Sigmoid colon (tissue), 7 donors: ENCODE measurements around the gene UNC79. TPM values are rescaled to one million over a fixed set of nuclear protein-coding genes. Genes with fewer than 3 reads are reported as not detected.

Source experiments
- DNase-seq: peaks from one replicate; pipeline ENCODE4 v3.0.0-alpha.2; 2019
- H3K27ac ChIP-seq, 4 donors: fragments of 200-600 bp; sonication (generic); one replicate each; pipeline ENCODE4 v1.5.1; 2016 to 2019; ENCODE audit warnings: mild to moderate bottlenecking in 1 of 4
- H3K27me3 ChIP-seq, 3 donors: fragments of 200-600 bp; sonication (generic); one replicate each; pipeline ENCODE4 v1.5.1; 2019; ENCODE audit warnings: mild to moderate bottlenecking in 1 of 3
- H3K36me3 ChIP-seq, 4 donors: fragments of 200-600 bp; sonication (generic); one replicate each; pipeline ENCODE4 v1.5.1; 2016 to 2019
- H3K4me1 ChIP-seq, 4 donors: fragments of 200-600 bp; sonication (generic); one replicate each; pipeline ENCODE4 v1.5.1; 2017 to 2019
- H3K4me3 ChIP-seq, 4 donors: fragments of 200-600 bp; sonication (generic); one replicate each; pipeline ENCODE4 v1.5.1; 2017 to 2019; ENCODE audit warnings: mild to moderate bottlenecking in 2 of 4, moderate library complexity in 1 of 4
- H3K9me3 ChIP-seq, 4 donors: fragments of 200-600 bp in 3 of 4; sonication (generic) in 3 of 4; one replicate each; pipeline versions ENCODE4 v1.5.1 to v1.6.1; 2013 to 2019
- EP300 ChIP-seq, 4 donors: sonication (generic); formaldehyde crosslinking; IDR thresholded peaks; one replicate each; pipeline ENCODE4 v1.6.1; 2017; ENCODE audit warnings: antibody characterized with exemption in 4 of 4
- POLR2A ChIP-seq, 2 donors: fragments of 450-650 bp; IDR thresholded peaks; one replicate each; pipeline ENCODE4 v1.6.1; 2016; ENCODE audit warnings: antibody characterized with exemption in 2 of 2, mild to moderate bottlenecking in 2 of 2, moderate library complexity in 2 of 2
- POLR2AphosphoS5 ChIP-seq, 4 donors: sonication (generic); formaldehyde crosslinking; IDR thresholded peaks; one replicate each; pipeline ENCODE4 v1.6.1; 2017; ENCODE audit warnings: antibody characterized with exemption in 4 of 4
- WGBS, 2 donors: extraction: QIAGEN DNeasy Blood & Tissue Kit; methylation state at CpG; one replicate each; pipeline ENCODE4 v1.1.7; 2013; 5-methylcytosine and 5-hydroxymethylcytosine counted together
- intact Hi-C: fragments of 100-400 bp; cut with DNase I; formaldehyde crosslinking; loops from one replicate; pipeline ENCODE4 v1.15.1; 2023
- polyA plus RNA-seq, 3 donors: library from polyadenylated mRNA; stranded (reverse); fragments of 200-250 nt; gene quantifications; one replicate each; pipeline ENCODE4 v1.2.3, GENCODE V29; 2013
- total RNA-seq, 4 donors: library from RNA; depleted of rRNA; stranded (reverse); fragments of >200 nt; gene quantifications; one replicate each; pipeline ENCODE4 v1.1.0, GENCODE V29; 2016
- TF ChIP-seq, protein P1 (sequence below), 4 experiments: fragments of 450-650 bp in 3 of 4; fragments of 200-600 bp in 1 of 4; IDR thresholded peaks; one replicate each; pipeline ENCODE4 v1.5.1; 2016 to 2019; ENCODE audit warnings: antibody characterized with exemption in 4 of 4, mild to moderate bottlenecking in 3 of 4, moderate library complexity in 2 of 4
- donor health status: healthy with polysubstance abuse.
- donor health status: Bipolar disorder and iron deficiency.
- donor health status: healthy.

The UNC79 gene
- total and polyA plus RNA-seq, 7 donors: 0.15 to 1.4 (median 0.81) TPM; not detected in 2

DNA sequence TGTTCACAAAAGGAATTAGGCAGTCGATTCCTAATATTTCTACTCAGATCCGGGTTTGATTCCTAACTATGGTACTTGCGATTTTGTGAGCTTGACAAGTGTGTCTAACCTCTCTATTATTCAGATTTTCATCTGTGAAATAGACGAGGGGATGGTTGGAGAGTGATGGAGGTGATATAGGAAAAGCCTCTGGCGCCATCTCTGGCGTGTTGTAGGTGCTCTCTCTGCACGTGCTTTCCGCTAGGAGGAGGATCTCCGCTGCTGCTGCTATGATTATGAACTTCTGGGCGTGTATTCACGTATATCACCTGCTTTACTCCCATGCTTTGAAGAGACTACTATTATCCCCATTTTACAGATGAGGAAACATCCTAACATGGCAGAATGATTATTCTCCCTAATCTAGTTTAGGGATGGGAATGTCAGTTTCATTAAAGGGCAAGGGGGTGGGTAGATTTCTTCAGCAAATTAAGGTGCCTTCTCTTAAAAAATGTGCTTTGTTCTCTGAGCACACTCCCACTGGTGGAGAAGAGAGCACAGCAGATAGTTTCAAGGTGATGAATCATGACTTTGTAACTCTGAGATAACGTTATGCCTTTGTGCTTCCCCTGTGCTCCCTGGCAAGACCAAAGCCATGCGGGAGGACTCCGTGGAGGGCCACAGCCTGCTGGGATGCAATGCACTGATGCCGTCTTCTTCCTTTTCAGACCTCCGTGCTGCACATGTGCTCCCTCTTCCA lies 260.5 kb downstream of the UNC79 start:
- DNase-seq: no peak
- 81 to 87% methylated on average over 16 of the region's 16 CpGs for WGBS, 2 donors
- Histone ChIP-seq H3K27me3 (no peaks in the 10 kb centered on the region), H3K36me3 (no peaks in the 10 kb centered on the region), H3K9me3 (no peaks in the 10 kb centered on the region), H3K27ac (no peak overlapping the region), H3K4me1 (no peaks in the 10 kb centered on the region), H3K4me3 (no peak overlapping the region)
- intact Hi-C loops: no loop called here
- TF ChIP-seq, protein P1, sequence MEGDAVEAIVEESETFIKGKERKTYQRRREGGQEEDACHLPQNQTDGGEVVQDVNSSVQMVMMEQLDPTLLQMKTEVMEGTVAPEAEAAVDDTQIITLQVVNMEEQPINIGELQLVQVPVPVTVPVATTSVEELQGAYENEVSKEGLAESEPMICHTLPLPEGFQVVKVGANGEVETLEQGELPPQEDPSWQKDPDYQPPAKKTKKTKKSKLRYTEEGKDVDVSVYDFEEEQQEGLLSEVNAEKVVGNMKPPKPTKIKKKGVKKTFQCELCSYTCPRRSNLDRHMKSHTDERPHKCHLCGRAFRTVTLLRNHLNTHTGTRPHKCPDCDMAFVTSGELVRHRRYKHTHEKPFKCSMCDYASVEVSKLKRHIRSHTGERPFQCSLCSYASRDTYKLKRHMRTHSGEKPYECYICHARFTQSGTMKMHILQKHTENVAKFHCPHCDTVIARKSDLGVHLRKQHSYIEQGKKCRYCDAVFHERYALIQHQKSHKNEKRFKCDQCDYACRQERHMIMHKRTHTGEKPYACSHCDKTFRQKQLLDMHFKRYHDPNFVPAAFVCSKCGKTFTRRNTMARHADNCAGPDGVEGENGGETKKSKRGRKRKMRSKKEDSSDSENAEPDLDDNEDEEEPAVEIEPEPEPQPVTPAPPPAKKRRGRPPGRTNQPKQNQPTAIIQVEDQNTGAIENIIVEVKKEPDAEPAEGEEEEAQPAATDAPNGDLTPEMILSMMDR (IDR thresholded peaks at IDR 0.05): no peak
- no peak for TF ChIP-seq POLR2AphosphoS5 (IDR thresholded peaks at IDR 0.05)
- no peak for TF ChIP-seq EP300 (IDR thresholded peaks at IDR 0.05)
- TF ChIP-seq POLR2A (IDR thresholded peaks at IDR 0.05): no peak

DNA sequence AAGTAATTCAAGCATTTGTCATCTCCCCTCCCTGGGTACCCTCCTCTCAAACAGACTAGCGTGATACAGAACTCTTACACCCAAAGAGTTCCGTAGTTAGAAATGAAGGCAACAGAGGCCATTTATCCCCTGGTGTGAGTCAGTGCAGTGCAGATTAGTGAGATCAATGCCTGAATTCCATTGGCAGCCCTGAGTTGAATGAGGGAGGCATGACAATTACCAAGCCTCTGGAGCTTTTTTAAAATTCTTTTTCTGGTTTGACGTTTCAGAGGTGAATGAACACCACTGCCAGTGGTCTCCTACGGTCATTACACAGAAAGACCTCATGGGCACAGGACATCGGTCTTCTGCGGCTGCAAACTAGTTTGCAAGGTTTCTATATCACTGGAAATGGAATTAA lies 263.2 kb downstream of the UNC79 start:
- Histone ChIP-seq H3K27ac (no peak overlapping the region), H3K27me3 (no peaks in the 10 kb centered on the region), H3K36me3 (no peaks in the 10 kb centered on the region), H3K4me1 (no peaks in the 10 kb centered on the region), H3K4me3 (no peak overlapping the region), H3K9me3 (peaks cover 0 to 4% (median 0%) of the 10 kb centered on the region in 4 donors)
- intact Hi-C loops: no loop called here
- no peak for DNase-seq
- 67 to 73% methylated on average over 6 of the region's 6 CpGs for WGBS, 2 donors
- TF ChIP-seq, protein P1 (IDR thresholded peaks at IDR 0.05): no peak
- TF ChIP-seq EP300 (IDR thresholded peaks at IDR 0.05): no peak
- no peak for TF ChIP-seq POLR2AphosphoS5 (IDR thresholded peaks at IDR 0.05)
- TF ChIP-seq POLR2A (IDR thresholded peaks at IDR 0.05): no peak

DNA sequence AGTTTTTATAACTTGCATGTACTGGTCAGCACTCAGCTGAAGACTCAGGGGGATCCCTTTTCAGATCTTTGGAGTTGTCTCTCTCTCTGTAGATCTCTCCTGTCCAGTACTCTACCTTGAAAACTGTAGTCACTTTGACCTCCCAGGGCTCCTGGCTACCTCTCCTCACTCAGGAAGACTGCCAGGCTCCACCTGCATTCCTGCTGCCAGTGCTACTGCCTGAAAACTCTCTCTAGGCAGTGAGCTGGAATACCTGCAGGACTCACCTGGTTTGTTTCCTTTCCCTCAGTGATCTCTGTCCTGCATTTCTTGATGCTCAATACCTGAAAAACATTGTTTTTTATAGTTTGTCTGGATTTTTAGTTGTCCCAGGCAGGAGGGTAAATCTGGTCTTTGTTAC lies 270.2 kb downstream of the UNC79 start:
- intact Hi-C loops: no loop called here

GRCh38 chr14:93701562-93701961 lies 270.8 kb downstream of the UNC79 start:
- WGBS, 2 donors: 80 to 95% methylated on average over 2 of the region's 2 CpGs
- intact Hi-C loops: no loop called here
- Histone ChIP-seq H3K4me1 (no peaks in the 10 kb centered on the region), H3K4me3 (no peak overlapping the region), H3K9me3 (peaks cover 0 to 4% (median 0%) of the 10 kb centered on the region in 4 donors), H3K36me3 (no peaks in the 10 kb centered on the region), H3K27me3 (no peaks in the 10 kb centered on the region), H3K27ac (no peak overlapping the region)
- TF ChIP-seq POLR2A (IDR thresholded peaks at IDR 0.05) (no peak), EP300 (IDR thresholded peaks at IDR 0.05) (no peak), POLR2AphosphoS5 (IDR thresholded peaks at IDR 0.05) (no peak)
- TF ChIP-seq, protein P1 (IDR thresholded peaks at IDR 0.05): no peak
- no peak for DNase-seq

More for the DNA sequence above, 270.2 kb downstream of the UNC79 start:
- Histone ChIP-seq H3K36me3 (no peaks in the 10 kb centered on the region), H3K4me3 (no peak overlapping the region), H3K4me1 (no peaks in the 10 kb centered on the region), H3K9me3 (peaks cover 0 to 4% (median 0%) of the 10 kb centered on the region in 4 donors), H3K27me3 (no peaks in the 10 kb centered on the region), H3K27ac (no peak overlapping the region)
- DNase-seq: no peak
- TF ChIP-seq POLR2AphosphoS5 (IDR thresholded peaks at IDR 0.05): no peak
- no peak for TF ChIP-seq POLR2A (IDR thresholded peaks at IDR 0.05)
- no peak for TF ChIP-seq EP300 (IDR thresholded peaks at IDR 0.05)
- TF ChIP-seq, protein P1 (IDR thresholded peaks at IDR 0.05): no peak

DNA sequence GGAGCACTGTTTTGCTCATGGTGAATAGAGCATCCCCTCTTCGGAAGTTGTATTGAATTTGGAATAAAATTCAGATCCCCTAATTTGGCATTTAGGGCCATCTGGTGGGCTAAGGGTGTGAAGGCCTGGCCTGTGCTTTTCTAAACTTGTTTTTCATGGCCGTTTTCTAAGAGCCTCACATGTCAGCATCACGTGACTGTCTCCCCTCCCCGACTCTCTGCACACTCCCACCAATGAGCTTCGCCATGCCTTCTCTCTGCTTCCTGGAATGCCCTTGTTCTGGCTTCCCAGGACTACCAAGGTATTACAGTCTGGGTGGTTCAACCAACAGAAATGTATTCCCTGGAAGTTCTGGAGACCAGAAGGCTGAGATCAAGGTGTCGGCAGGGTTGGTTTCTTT lies 272.2 kb downstream of the UNC79 start:
- no peak for DNase-seq
- H3K27me3 ChIP-seq: no peaks in the 10 kb centered on the region
- TF ChIP-seq POLR2A (IDR thresholded peaks at IDR 0.05) (no peak), EP300 (IDR thresholded peaks at IDR 0.05) (no peak), POLR2AphosphoS5 (IDR thresholded peaks at IDR 0.05) (no peak)
- TF ChIP-seq, protein P1 (IDR thresholded peaks at IDR 0.05): no peak
- intact Hi-C loops: no loop called here
- no peaks in the 10 kb centered on the region for H3K9me3 ChIP-seq
- WGBS, 2 donors: 72 to 77% methylated on average over 6 of the region's 6 CpGs
- no peak overlapping the region for H3K4me3 ChIP-seq
- no peak overlapping the region for H3K27ac ChIP-seq
- H3K4me1 ChIP-seq: no peaks in the 10 kb centered on the region
- H3K36me3 ChIP-seq: no peaks in the 10 kb centered on the region
